CD14-positive monocyte (primary cell): ENCODE results near the gene TMEM132C. TPM values are rescaled to one million over a fixed set of nuclear protein-coding genes. Genes with fewer than 3 reads are reported as not detected.

Experiments used
- DNase-seq, 3 donors: peaks; one replicate each; pipeline ENCODE4 v3.0.0-alpha.2; 2011 to 2022
- H2AFZ ChIP-seq: 2 replicates; pipeline ENCODE4 v1.6.0; 2012; ENCODE audit warnings: mild to moderate bottlenecking, low read depth, low read length, inconsistent platforms; ENCODE audit not compliant: insufficient read depth, poor library complexity, severe bottlenecking
- H3K27ac ChIP-seq, 2 donors: 1 replicate in 1 of 2; 2 replicates in 1 of 2; pipeline ENCODE4 v1.5.1; 2012 to 2013; ENCODE audit warnings: low read length in 2 of 2, control low read depth in 1 of 2, inconsistent platforms in 1 of 2, low read depth in 1 of 2, mild to moderate bottlenecking in 1 of 2
- H3K27me3 ChIP-seq, 2 donors: one replicate each; pipeline versions ENCODE4 v1.6.0 to v1.6.1; 2011 to 2013; ENCODE audit warnings: low read length in 2 of 2; ENCODE audit not compliant: control insufficient read depth in 2 of 2, insufficient read depth in 2 of 2
- H3K36me3 ChIP-seq, 2 donors: replicated peaks in 1 of 2; 1 replicate in 1 of 2; 2 replicates in 1 of 2; pipeline versions ENCODE4 v1.5.1 to v1.6.1; 2012 to 2013; ENCODE audit warnings: low read length in 2 of 2, control low read depth in 1 of 2, inconsistent platforms in 1 of 2, mild to moderate bottlenecking in 1 of 2; ENCODE audit not compliant: insufficient read depth in 2 of 2, control insufficient read depth in 1 of 2
- H3K4me1 ChIP-seq, 2 donors: 1 replicate in 1 of 2; 2 replicates in 1 of 2; pipeline versions ENCODE4 v1.5.1 to v1.6.1; 2012 to 2013; ENCODE audit warnings: low read length in 2 of 2, control low read depth in 1 of 2, inconsistent platforms in 1 of 2, mild to moderate bottlenecking in 1 of 2, moderate library complexity in 1 of 2; ENCODE audit not compliant: insufficient read depth in 2 of 2, control insufficient read depth in 1 of 2
- H3K4me2 ChIP-seq: replicated peaks from 2 replicates; pipeline ENCODE3; 2012; ENCODE audit warnings: low read length, moderate library complexity, mild to moderate bottlenecking; ENCODE audit not compliant: poor library complexity, severe bottlenecking; ENCODE audit errors: extremely low read depth
- H3K4me3 ChIP-seq, 3 experiments: fragments of 200-600 bp in 1 of 3; sonication (generic) in 1 of 3; replicated peaks in 1 of 3; 1 replicate in 2 of 3; 2 replicates in 1 of 3; pipeline ENCODE4 v1.5.1; 2011 to 2013; ENCODE audit warnings: low read length in 3 of 3, mild to moderate bottlenecking in 3 of 3, control low read depth in 2 of 3, low read depth in 2 of 3, inconsistent platforms in 1 of 3, moderate library complexity in 1 of 3
- H3K79me2 ChIP-seq: 2 replicates; pipeline ENCODE4 v1.6.0; 2012; ENCODE audit warnings: mild to moderate bottlenecking, control low read depth, inconsistent platforms, low read length, moderate library complexity; ENCODE audit not compliant: insufficient read depth
- H3K9ac ChIP-seq: 2 replicates; pipeline ENCODE4 v1.6.0; 2017; ENCODE audit warnings: low read length, mild to moderate bottlenecking; ENCODE audit not compliant: insufficient read depth, poor library complexity, severe bottlenecking
- H3K9me3 ChIP-seq, 2 donors: replicated peaks in 1 of 2; 1 replicate in 1 of 2; 2 replicates in 1 of 2; pipeline versions ENCODE4 v1.5.1 to v1.6.1; 2012 to 2013; ENCODE audit warnings: low read length in 2 of 2, control low read depth in 1 of 2; ENCODE audit not compliant: control insufficient read depth in 1 of 2, insufficient read depth in 1 of 2
- H4K20me1 ChIP-seq: 2 replicates; pipeline ENCODE4 v1.6.0; 2012; ENCODE audit warnings: mild to moderate bottlenecking, low read length, control low read depth, moderate library complexity; ENCODE audit not compliant: insufficient read depth
- H3K27ac Mint-ChIP-seq, 7 donors: one replicate each; pipeline ENCODE4 v1.8.0; 2020; ENCODE audit warnings: mild to moderate bottlenecking in 7 of 7, mixed read lengths in 7 of 7, moderate library complexity in 6 of 7, inconsistent platforms in 2 of 7
- H3K27me3 Mint-ChIP-seq, 3 donors: one replicate each; pipeline ENCODE4 v1.8.0; 2021 to 2022; ENCODE audit warnings: low read depth in 3 of 3, mild to moderate bottlenecking in 3 of 3, mixed read lengths in 3 of 3, moderate library complexity in 3 of 3, inconsistent platforms in 1 of 3
- H3K36me3 Mint-ChIP-seq, 2 donors: one replicate each; pipeline ENCODE4 v1.8.0; 2020; ENCODE audit warnings: mixed read lengths in 2 of 2, inconsistent platforms in 1 of 2, mild to moderate bottlenecking in 1 of 2
- H3K4me1 Mint-ChIP-seq: one replicate; pipeline ENCODE4 v1.8.0; 2020; ENCODE audit warnings: mild to moderate bottlenecking, mixed read lengths
- H3K4me3 Mint-ChIP-seq, 2 donors: one replicate each; pipeline ENCODE4 v1.8.0; 2020; ENCODE audit warnings: mild to moderate bottlenecking in 2 of 2, mixed read lengths in 2 of 2, moderate library complexity in 1 of 2
- H3K9me3 Mint-ChIP-seq, 7 donors: one replicate each; pipeline ENCODE4 v1.8.0; 2020 to 2022; ENCODE audit warnings: mixed read lengths in 7 of 7, mild to moderate bottlenecking in 6 of 7, moderate library complexity in 6 of 7, inconsistent platforms in 2 of 7
- CTCF ChIP-seq: fragments of 200-600 bp; IDR thresholded peaks from one replicate; pipeline ENCODE4 v1.8.0; 2022; ENCODE audit warnings: antibody characterized with exemption, mild to moderate bottlenecking
- WGBS: methylation state at CpG from one replicate; pipeline ENCODE4 v1.1.5; 2013; ENCODE audit warnings: missing lambda C conversion rate; ENCODE audit not compliant: insufficient coverage; 5-methylcytosine and 5-hydroxymethylcytosine counted together
- intact Hi-C, 2 donors: fragments of 100-400 bp; cut with micrococcal nuclease; formaldehyde crosslinking; loops; one replicate each; pipeline versions ENCODE4 v1.15.0 to v1.15.1; 2023
- polyA plus RNA-seq, 3 donors: library from polyadenylated mRNA; depleted of rRNA in 1 of 3; unstranded in 2 of 3; stranded (reverse) in 1 of 3; fragments of 300-500 nt in 2 of 3; fragments of >200 nt in 1 of 3; fragmentation: Illumina TruSeq in 2 of 3; gene quantifications; 1 replicate in 2 of 3; 2 replicates in 1 of 3; pipeline ENCODE4 v1.2.3, GENCODE V29; 2012 to 2021

Gene TMEM132C
- polyA plus RNA-seq, 3 donors = not detected

- H3K27ac Mint-ChIP-seq = peak overlapping the region in 1 of 7 donors; percentile 25
- H3K36me3 Mint-ChIP-seq = no peaks in the 10 kb centered on the region
- Histone ChIP-seq H3K27ac (no peak overlapping the region), H3K79me2 (no peaks in the 10 kb centered on the region), H4K20me1 (no peaks in the 10 kb centered on the region), H2AFZ (no peak overlapping the region), H3K4me2 (no peak overlapping the region), H3K4me3 (no peak overlapping the region), H3K27me3 (no peaks in the 10 kb centered on the region), H3K4me1 (no peaks in the 10 kb centered on the region), H3K9me3 (peaks cover 0 to 12% of the 10 kb centered on the region in 2 donors), H3K36me3 (no peaks in the 10 kb centered on the region), H3K9ac (no peak overlapping the region)
- H3K4me3 Mint-ChIP-seq = no peak overlapping the region
- intact Hi-C loops = no loop called here
- H3K9me3 Mint-ChIP-seq = peaks cover 0 to 17% (median 4%) of the 10 kb centered on the region in 7 donors
- TF ChIP-seq CTCF = no peak
- H3K27me3 Mint-ChIP-seq = peaks cover 6 to 16% (median 8%) of the 10 kb centered on the region in 3 donors
- WGBS = 58% methylated on average over 4 of the region's 10 CpGs
- no peaks in the 10 kb centered on the region for H3K4me1 Mint-ChIP-seq
- DNase-seq = no peak
These were observed 115.0 kb downstream of the TMEM132C start for GRCh38 chr12:128381946-128382345.

- Histone ChIP-seq H2AFZ (no peak overlapping the region), H3K9ac (no peak overlapping the region), H3K27ac (no peak overlapping the region), H3K4me3 (no peak overlapping the region), H3K9me3 (peaks cover 0 to 12% of the 10 kb centered on the region in 2 donors), H3K27me3 (no peaks in the 10 kb centered on the region), H3K4me2 (no peak overlapping the region), H4K20me1 (no peaks in the 10 kb centered on the region), H3K36me3 (no peaks in the 10 kb centered on the region), H3K4me1 (no peaks in the 10 kb centered on the region), H3K79me2 (no peaks in the 10 kb centered on the region)
- H3K36me3 Mint-ChIP-seq = no peaks in the 10 kb centered on the region
- 83% methylated on average over 7 of the region's 7 CpGs for WGBS
- no peak for DNase-seq
- no peak overlapping the region for H3K27ac Mint-ChIP-seq
- no peak for TF ChIP-seq CTCF
- H3K4me1 Mint-ChIP-seq = no peaks in the 10 kb centered on the region
- H3K9me3 Mint-ChIP-seq = peaks cover 0 to 17% (median 2%) of the 10 kb centered on the region in 7 donors
- peaks cover 6 to 16% (median 11%) of the 10 kb centered on the region in 3 donors for H3K27me3 Mint-ChIP-seq
- intact Hi-C loops = no loop called here
- no peak overlapping the region for H3K4me3 Mint-ChIP-seq
These were observed 116.0 kb downstream of the TMEM132C start for GRCh38 chr12:128382946-128383345.
